ENCODE measurements around the gene PCNA.
"Not testable (repeated sequence)": the region's sequence is repeated elsewhere in the genome, so short reads cannot be mapped to it uniquely, and the experiment has no call there.

The PCNA gene

GRCh38 chr20:5141615-5142014 is 21.9 kb upstream of the PCNA start:
- DNase-seq: no peak

GRCh38 chr20:5140195-5140594 is 20.4 kb upstream of the PCNA start:
- no peak for DNase-seq

- DNase-seq: no peak
Observed at GRCh38 chr20:5136096-5136495, 16.3 kb upstream of the PCNA start.

GRCh38 chr20:5135363-5136012 is 15.7 kb upstream of the PCNA start:
- no peak for DNase-seq

GRCh38 chr20:5133998-5134397 is 14.2 kb upstream of the PCNA start:
- DNase-seq: no peak

GRCh38 chr20:5131502-5131901 is 11.7 kb upstream of the PCNA start:
- DNase-seq: no peak

- DNase-seq: no peak
Observed at GRCh38 chr20:5128886-5129285, 9.1 kb upstream of the PCNA start.

GRCh38 chr20:5127859-5128424 is 8.2 kb upstream of the PCNA start:
- DNase-seq: no peak

GRCh38 chr20:5127204-5127858 is 7.6 kb upstream of the PCNA start:
- no peak for DNase-seq

- DNase-seq: peak; percentile 99
Observed at GRCh38 chr20:5126512-5127203, 6.9 kb upstream of the PCNA start, which contains the start of gene CDS2. Gene CDS2, plus strand, starts transcription at chr20:5127008. Its CDS starts 85 bp downstream, at chr20:5127093.

- no peak for DNase-seq
Observed at GRCh38 chr20:5122873-5123260, 3.1 kb upstream of the PCNA start.

GRCh38 chr20:5120185-5120476 is 373 bp upstream of the PCNA start:
- DNase-seq: no peak

- DNase-seq: no peak
Observed at GRCh38 chr20:5119143-5119434, 669 bp downstream of the PCNA start.

GRCh38 chr20:5118220-5119142 is 1.3 kb downstream of the PCNA start:
- no peak for DNase-seq

GRCh38 chr20:5116875-5117274 is 2.9 kb downstream of the PCNA start:
- DNase-seq: no peak

GRCh38 chr20:5114403-5114802 is 5.4 kb downstream of the PCNA start:
- DNase-seq: no peak

GRCh38 chr20:5113615-5113986 is 6.2 kb downstream of the PCNA start:
- no peak for DNase-seq

GRCh38 chr20:5109276-5109675 is 10.5 kb downstream of the PCNA start:
- no peak for DNase-seq

GRCh38 chr20:5104479-5104878 is 15.3 kb downstream of the PCNA start:
- no peak for DNase-seq

GRCh38 chr20:5100684-5101347 is 18.9 kb downstream of the PCNA start:
- DNase-seq: no peak

GRCh38 chr20:5099909-5100308 is 19.8 kb downstream of the PCNA start:
- DNase-seq: not testable (repeated sequence)

- DNase-seq: not testable (repeated sequence)
Observed at GRCh38 chr20:5099009-5099408, 20.7 kb downstream of the PCNA start.

- no peak for DNase-seq
Observed at GRCh38 chr20:5096463-5096862, 23.3 kb downstream of the PCNA start.
